H1 (cell line): ENCODE results near the gene GMEB1. TPM values are rescaled to one million over a fixed set of nuclear protein-coding genes. Genes with fewer than 3 reads are reported as not detected.
"Not testable (repeated sequence)": the region's sequence is repeated elsewhere in the genome, so short reads cannot be mapped to it uniquely, and the experiment has no call there.

ENCODE experiments used
- CTCF ChIA-PET: fragments of 300-600 bp; sonication (Branson Sonifier 250); formaldehyde crosslinking; loops from one replicate; lab custom pipeline; 2021; ENCODE audit not compliant: partially characterized antibody; lab: Charles Lee
- POLR2A ChIA-PET: fragments of 300-600 bp; sonication (Branson Sonifier 250); formaldehyde crosslinking; loops from one replicate; lab custom pipeline; 2021; ENCODE audit warnings: inconsistent platforms; ENCODE audit not compliant: partially characterized antibody; lab: Charles Lee
- DNase-seq, 2 experiments: peaks; one replicate each; pipeline versions ENCODE4 v3.0.0 to v3.0.0-alpha.2; 2010 to 2022; ENCODE audit warnings: low spot score in 2 of 2, low read depth in 1 of 2, mixed read lengths in 1 of 2
- FAIRE-seq: peaks from 2 replicates; lab custom pipeline; 2011; peaks lifted over from hg19 to GRCh38; lab: Jason Lieb, UNC
- H2AFZ ChIP-seq: 2 replicates; pipeline ENCODE4 v1.8.1; 2012; ENCODE audit warnings: low read length, inconsistent platforms
- H2AK5ac ChIP-seq: 2 replicates; pipeline ENCODE4 v1.6.1; 2013; ENCODE audit warnings: low read depth, low read length
- H2BK120ac ChIP-seq: replicated peaks from 2 replicates; pipeline ENCODE3; 2013; ENCODE audit warnings: low read depth, low read length, inconsistent platforms
- H2BK12ac ChIP-seq: 2 replicates; pipeline ENCODE4 v1.6.1; 2013; ENCODE audit warnings: low read depth, low read length
- H2BK15ac ChIP-seq: 2 replicates; pipeline ENCODE4 v1.6.1; 2013; ENCODE audit warnings: low read length
- H2BK20ac ChIP-seq: 2 replicates; pipeline ENCODE4 v1.6.1; 2013; ENCODE audit warnings: low read length
- H2BK5ac ChIP-seq: 2 replicates; pipeline ENCODE4 v1.6.1; 2013; ENCODE audit warnings: low read depth, low read length
- H3K14ac ChIP-seq: 2 replicates; pipeline ENCODE4 v1.6.1; 2013; ENCODE audit warnings: inconsistent platforms; ENCODE audit not compliant: insufficient read length
- H3K18ac ChIP-seq: 2 replicates; pipeline ENCODE4 v1.6.1; 2013; ENCODE audit warnings: low read length; ENCODE audit errors: extremely low read depth
- H3K23ac ChIP-seq: 2 replicates; pipeline ENCODE4 v1.6.1; 2013; ENCODE audit warnings: inconsistent platforms; ENCODE audit not compliant: insufficient read length
- H3K23me2 ChIP-seq: 2 replicates; pipeline ENCODE4 v1.6.1; 2013; ENCODE audit warnings: low read depth, low read length
- H3K27ac ChIP-seq: 2 replicates; pipeline ENCODE4 v1.6.1; 2011; ENCODE audit warnings: low read depth, low read length, inconsistent platforms
- H3K27me3 ChIP-seq, 4 experiments: replicated peaks in 1 of 4; 1 replicate in 1 of 4; 2 replicates in 3 of 4; pipeline versions ENCODE4 v1.6.1 to v1.8.1; 2011 to 2013; ENCODE audit warnings: low read length in 3 of 4, mild to moderate bottlenecking in 3 of 4, inconsistent platforms in 2 of 4, mixed read lengths in 2 of 4, moderate library complexity in 1 of 4; ENCODE audit not compliant: control insufficient read depth in 3 of 4, insufficient read depth in 3 of 4; ENCODE audit errors: extremely low read depth in 1 of 4
- H3K36me3 ChIP-seq, 4 experiments: 2 replicates each; pipeline versions ENCODE4 v1.6.1 to v1.8.1; 2011 to 2013; ENCODE audit warnings: mild to moderate bottlenecking in 4 of 4, low read length in 3 of 4, moderate library complexity in 2 of 4, control low read depth in 1 of 4, inconsistent platforms in 1 of 4; ENCODE audit not compliant: insufficient read depth in 4 of 4, control insufficient read depth in 2 of 4
- H3K4ac ChIP-seq: replicated peaks from 2 replicates; pipeline ENCODE3; 2013; ENCODE audit warnings: low read length, low read depth, mixed read lengths, inconsistent platforms; ENCODE audit not compliant: insufficient read length
- H3K4me1 ChIP-seq, 4 experiments: replicated peaks in 1 of 4; 1 replicate in 1 of 4; 2 replicates in 3 of 4; pipeline versions ENCODE4 v1.6.1 to v1.8.1; 2011 to 2013; ENCODE audit warnings: low read length in 3 of 4, inconsistent platforms in 2 of 4, mixed read lengths in 1 of 4; ENCODE audit not compliant: insufficient read depth in 4 of 4, control insufficient read depth in 3 of 4
- H3K4me2 ChIP-seq, 2 experiments: 2 replicates each; pipeline versions ENCODE4 v1.6.1 to v1.8.1; 2011 to 2013; ENCODE audit warnings: low read depth in 2 of 2, low read length in 2 of 2, control low read depth in 1 of 2, inconsistent platforms in 1 of 2, mild to moderate bottlenecking in 1 of 2; ENCODE audit not compliant: insufficient read depth in 1 of 2
- H3K4me3 ChIP-seq, 4 experiments: fragments of 200-600, 300-600 bp in 1 of 4; sonication (generic), shearing (Covaris generic), sonication (Bioruptor Twin) in 1 of 4; 2 replicates each; pipeline versions ENCODE4 v1.5.1 to v1.8.1; 2011 to 2016; ENCODE audit warnings: low read length in 4 of 4, low read depth in 3 of 4, control low read depth in 2 of 4, inconsistent platforms in 2 of 4, mild to moderate bottlenecking in 2 of 4, mixed read lengths in 1 of 4, moderate library complexity in 1 of 4; ENCODE audit not compliant: insufficient read depth in 2 of 4; ENCODE audit errors: extremely low read depth in 1 of 4
- H3K56ac ChIP-seq: replicated peaks from 2 replicates; pipeline ENCODE3; 2013; ENCODE audit warnings: low read depth, mild to moderate bottlenecking, mixed read lengths, low read length, inconsistent platforms; ENCODE audit not compliant: insufficient read length
- H3K79me1 ChIP-seq: 2 replicates; pipeline ENCODE4 v1.6.1; 2013; ENCODE audit warnings: low read depth, low read length, control low read depth
- H3K79me2 ChIP-seq, 2 experiments: 2 replicates each; pipeline versions ENCODE4 v1.6.1 to v1.8.1; 2012 to 2013; ENCODE audit warnings: low read length in 2 of 2, mild to moderate bottlenecking in 2 of 2, inconsistent platforms in 1 of 2; ENCODE audit not compliant: insufficient read depth in 2 of 2, control insufficient read depth in 1 of 2
- H3K9ac ChIP-seq, 4 experiments: replicated peaks in 1 of 4; 1 replicate in 1 of 4; 2 replicates in 3 of 4; pipeline versions ENCODE4 v1.6.1 to v1.8.1; 2011 to 2013; ENCODE audit warnings: low read depth in 3 of 4, low read length in 3 of 4, control low read depth in 2 of 4, mild to moderate bottlenecking in 2 of 4, moderate library complexity in 2 of 4, inconsistent platforms in 1 of 4; ENCODE audit errors: extremely low read depth in 1 of 4
- H3K9me3 ChIP-seq, 2 experiments: 2 replicates each; pipeline versions ENCODE4 v1.6.1 to v1.8.1; 2012 to 2013; ENCODE audit warnings: mild to moderate bottlenecking in 2 of 2, moderate library complexity in 2 of 2, control low read depth in 1 of 2, inconsistent platforms in 1 of 2, low read depth in 1 of 2, low read length in 1 of 2, mixed read lengths in 1 of 2; ENCODE audit not compliant: insufficient read depth in 2 of 2
- H4K20me1 ChIP-seq, 2 experiments: replicated peaks in 1 of 2; 2 replicates each; pipeline versions ENCODE3 to v1.8.1; 2011 to 2013; ENCODE audit warnings: inconsistent platforms in 2 of 2, low read length in 2 of 2, mild to moderate bottlenecking in 1 of 2; ENCODE audit not compliant: insufficient read depth in 2 of 2, control insufficient read depth in 1 of 2
- H4K5ac ChIP-seq: 2 replicates; pipeline ENCODE4 v1.6.1; 2013; ENCODE audit warnings: low read length, low read depth, mixed read lengths, inconsistent platforms; ENCODE audit not compliant: insufficient read length
- H4K8ac ChIP-seq: 2 replicates; pipeline ENCODE4 v1.8.0; 2013; ENCODE audit warnings: mild to moderate bottlenecking, moderate library complexity, low read length, inconsistent platforms; ENCODE audit not compliant: insufficient read depth; ENCODE audit errors: extremely low read depth
- H4K91ac ChIP-seq: replicated peaks from 2 replicates; pipeline ENCODE3; 2013; ENCODE audit warnings: low read length, mixed read lengths, inconsistent platforms; ENCODE audit not compliant: insufficient read length
- WGBS, 2 experiments: shearing (Covaris generic) in 1 of 2; methylation state at CpG; one replicate each; pipeline versions ENCODE4 v1.1.6 to v1.1.7; 2013 to 2015; ENCODE audit warnings: low lambda C conversion rate in 2 of 2, mixed read lengths in 2 of 2, inconsistent platforms in 1 of 2, low coverage in 1 of 2, missing lambda C conversion rate in 1 of 2; ENCODE audit not compliant: insufficient replicate concordance in 2 of 2, insufficient coverage in 1 of 2, insufficient read length in 1 of 2; ENCODE audit errors: extremely low coverage in 1 of 2, missing lambda C conversion rate in 1 of 2; 5-methylcytosine and 5-hydroxymethylcytosine counted together
- polyA plus RNA-seq, 7 experiments: library from polyadenylated mRNA; depleted of rRNA in 3 of 7; stranded (reverse) in 5 of 7; unstranded in 2 of 7; fragments of >200 nt in 5 of 7; fragments of 200-250 nt in 2 of 7; gene quantifications; 1 replicate in 5 of 7; 2 replicates in 1 of 7; 4 replicates in 1 of 7; pipeline versions ENCODE4 v1.2.1 to v1.2.3, GENCODE V29; 2011 to 2013; ENCODE audit warnings: missing spikeins in 2 of 7, mixed read lengths in 2 of 7
- total RNA-seq: library from RNA; stranded (reverse); fragmentation: NEBNext Ultra II Directional; extraction: Animal tissue kit (Norgen Biotek cat#: 25700); gene quantifications from 2 replicates; pipeline ENCODE4 v1.2.1, GENCODE V29; 2021

The GMEB1 gene
- total and polyA plus RNA-seq, 2 of the 8 experiments (the other 6 are each of a cell fraction or from before 2014, with no cell fraction given) = 13.3 to 26.2 TPM

- not testable (repeated sequence) for H3K9ac ChIP-seq, H2BK120ac ChIP-seq, H3K4me1 ChIP-seq, H3K23me2 ChIP-seq, H3K18ac ChIP-seq, H3K4me3 ChIP-seq, FAIRE-seq, H3K56ac ChIP-seq, H3K4ac ChIP-seq, H3K14ac ChIP-seq, H2AFZ ChIP-seq, H3K79me2 ChIP-seq, H4K20me1 ChIP-seq, H3K27ac ChIP-seq, H3K4me2 ChIP-seq, H3K23ac ChIP-seq, H3K36me3 ChIP-seq, H2BK20ac ChIP-seq, H2BK12ac ChIP-seq, H2BK15ac ChIP-seq, H3K79me1 ChIP-seq, DNase-seq, H3K9me3 ChIP-seq, H3K27me3 ChIP-seq, H4K91ac ChIP-seq, H4K5ac ChIP-seq, H2BK5ac ChIP-seq, H2AK5ac ChIP-seq
- ChIA-PET CTCF (interaction anchor here (0.7 to 5.1 kb wide), 3 partner anchors 25 to 231 kb away, joined by 3 to 31 read pairs (median 3); partner anchors contain the start of gene YTHDF2), POLR2A (interaction anchor here (0.6 to 9.3 kb wide), 3 partner anchors 30 to 136 kb away, joined by 3 to 132 read pairs (median 10); partner anchors contain the start of genes RCC1 and YTHDF2)
- WGBS, 2 experiments = 95% methylated on average over 10 of the region's 11 CpGs; no CpG with 5 or more reads in 1 of the 2 experiments
- peak overlapping the region; percentile 9; the same call in 1 of the 2 replicates for H4K8ac ChIP-seq
Observed at GRCh38 chr1:28645406-28645805, 23.2 kb upstream of the GMEB1 start.
